Gastroesophageal sphincter (tissue), 4 donors: ENCODE results near the gene GOLGA6B. TPM values are rescaled to one million over a fixed set of nuclear protein-coding genes. Genes with fewer than 3 reads are reported as not detected.
"Not testable (repeated sequence)": the region's sequence is repeated elsewhere in the genome, so short reads cannot be mapped to it uniquely, and the experiment has no call there.

Experiments
- ATAC-seq: fragments of 150-250 bp; one replicate; pipeline ENCODE4 v1.9.1; 2016; ENCODE audit warnings: mild to moderate bottlenecking, moderate library complexity
- H3K27ac ChIP-seq, 4 donors: fragments of 200-600 bp; sonication (generic) in 3 of 4; 1 replicate in 3 of 4; 2 replicates in 1 of 4; pipeline ENCODE4 v1.5.1; 2016 to 2019
- H3K27me3 ChIP-seq: fragments of 200-600 bp; sonication (generic); one replicate; pipeline ENCODE4 v1.5.1; 2019
- H3K36me3 ChIP-seq, 2 donors: fragments of 200-600 bp; sonication (generic); one replicate each; pipeline ENCODE4 v1.5.1; 2019; ENCODE audit warnings: control low read depth in 1 of 2
- H3K4me1 ChIP-seq, 3 donors: fragments of 200-600 bp; sonication (generic); 1 replicate in 2 of 3; 2 replicates in 1 of 3; pipeline ENCODE4 v1.5.1; 2016 to 2019; ENCODE audit warnings: control low read depth in 2 of 3
- H3K4me3 ChIP-seq, 2 donors: fragments of 200-600 bp; sonication (generic); one replicate each; pipeline ENCODE4 v1.5.1; 2019; ENCODE audit warnings: mild to moderate bottlenecking in 1 of 2, moderate library complexity in 1 of 2
- H3K9me3 ChIP-seq, 3 donors: fragments of 200-600 bp; sonication (generic); one replicate each; pipeline ENCODE4 v1.5.1; 2017 to 2019; ENCODE audit warnings: control low read depth in 2 of 3
- EP300 ChIP-seq: sonication (generic); formaldehyde crosslinking; IDR thresholded peaks from one replicate; pipeline ENCODE4 v1.6.1; 2017; ENCODE audit warnings: antibody characterized with exemption, mild to moderate bottlenecking
- POLR2A ChIP-seq, 2 donors: fragments of 450-650 bp; IDR thresholded peaks; one replicate each; pipeline ENCODE4 v1.6.1; 2017; ENCODE audit warnings: antibody characterized with exemption in 2 of 2, mild to moderate bottlenecking in 2 of 2, moderate library complexity in 1 of 2
- POLR2AphosphoS5 ChIP-seq: sonication (generic); formaldehyde crosslinking; IDR thresholded peaks from one replicate; pipeline ENCODE4 v1.6.1; 2017; ENCODE audit warnings: antibody characterized with exemption
- WGBS, 2 donors: methylation state at CpG; one replicate each; pipeline ENCODE4 v1.1.5; 2018; ENCODE audit warnings: low coverage in 1 of 2; 5-methylcytosine and 5-hydroxymethylcytosine counted together
- total RNA-seq, 4 donors: library from RNA; depleted of rRNA; stranded (reverse); fragments of >200 nt; gene quantifications; one replicate each; pipeline ENCODE4 v1.1.0, GENCODE V29; 2016
- TF ChIP-seq, protein P1 (sequence below), 4 experiments: fragments of 200-600 bp in 2 of 4; fragments of 450-650 bp in 2 of 4; sonication (generic) in 1 of 4; IDR thresholded peaks; one replicate each; pipeline ENCODE4 v1.5.1; 2017 to 2019; ENCODE audit warnings: antibody characterized with exemption in 4 of 4, mild to moderate bottlenecking in 2 of 4, moderate library complexity in 2 of 4

Gene GOLGA6B, protein sequence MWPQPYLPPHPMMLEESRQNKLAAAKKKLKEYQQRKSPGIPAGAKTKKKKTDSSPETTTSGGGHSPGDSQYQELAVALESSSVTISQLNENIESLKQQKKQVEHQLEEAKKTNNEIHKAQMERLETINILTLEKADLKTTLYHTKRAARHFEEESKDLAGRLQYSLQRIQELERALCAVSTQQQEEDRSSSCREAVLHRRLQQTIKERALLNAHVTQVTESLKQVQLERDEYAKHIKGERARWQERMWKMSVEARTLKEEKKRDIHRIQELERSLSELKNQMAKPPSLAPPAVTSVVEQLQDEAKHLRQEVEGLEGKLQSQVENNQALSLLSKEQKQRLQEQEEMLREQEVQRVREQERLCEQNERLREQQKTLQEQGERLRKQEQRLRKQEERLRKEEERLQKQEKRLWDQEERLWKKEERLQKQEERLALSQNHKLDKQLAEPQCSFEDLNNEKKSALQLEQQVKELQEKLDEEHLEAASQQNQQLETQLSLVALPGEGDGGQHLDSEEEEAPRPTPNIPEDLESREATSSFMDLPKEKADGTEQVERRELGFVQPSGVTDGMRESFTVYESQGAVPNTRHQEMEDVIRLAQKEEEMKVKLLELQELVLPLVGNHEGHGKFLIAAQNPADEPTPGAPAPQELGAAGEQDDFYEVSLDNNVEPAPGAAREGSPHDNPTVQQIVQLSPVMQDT
- under 1 TPM in 1 of 4 donors, not detected in 3; 0.40 TPM for total RNA-seq

GRCh38 chr15:72654397-72654796 is at the start of gene GOLGA6B:
Gene GOLGA6B, plus strand, starts transcription at chr15:72654697. Its CDS starts 41 bp downstream, at chr15:72654738.
- no CpG with 5 or more reads among the region's 7 CpGs for WGBS, 2 donors
- not testable (repeated sequence) for ATAC-seq, H3K9me3 ChIP-seq, H3K4me1 ChIP-seq, H3K27me3 ChIP-seq, H3K36me3 ChIP-seq, H3K27ac ChIP-seq, H3K4me3 ChIP-seq

DNA sequence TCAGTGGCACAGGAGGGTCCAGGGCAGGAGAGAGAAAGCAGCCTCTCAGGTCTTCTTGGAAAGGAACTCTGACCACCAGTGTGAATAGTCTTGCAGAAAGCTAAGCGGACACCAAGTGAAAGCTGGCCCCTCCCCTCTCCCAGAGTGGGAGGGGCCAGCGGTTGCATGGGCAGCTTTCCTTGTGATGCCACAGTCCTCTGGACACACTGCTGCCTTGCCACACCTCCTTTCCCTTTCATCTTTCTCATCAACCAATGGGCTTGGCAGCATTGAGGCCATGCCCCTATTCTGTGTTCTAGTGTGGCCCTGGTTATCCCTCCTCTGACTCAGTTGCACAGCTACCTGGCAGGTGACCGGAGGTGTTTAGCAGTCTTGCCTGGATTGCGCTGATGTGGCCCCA is 49.7 kb upstream of the GOLGA6B start:
- Histone ChIP-seq H3K9me3 (no peaks in the 10 kb centered on the region), H3K27ac (no peak overlapping the region), H3K4me3 (no peak overlapping the region), H3K4me1 (no peaks in the 10 kb centered on the region), H3K36me3 (peaks cover 0 to 10% of the 10 kb centered on the region in 2 donors), H3K27me3 (no peaks in the 10 kb centered on the region)
- ATAC-seq, result no peak
- TF ChIP-seq POLR2A (IDR thresholded peaks at IDR 0.05) (no peak), POLR2AphosphoS5 (no peak), EP300 (no peak)
- TF ChIP-seq, protein P1, sequence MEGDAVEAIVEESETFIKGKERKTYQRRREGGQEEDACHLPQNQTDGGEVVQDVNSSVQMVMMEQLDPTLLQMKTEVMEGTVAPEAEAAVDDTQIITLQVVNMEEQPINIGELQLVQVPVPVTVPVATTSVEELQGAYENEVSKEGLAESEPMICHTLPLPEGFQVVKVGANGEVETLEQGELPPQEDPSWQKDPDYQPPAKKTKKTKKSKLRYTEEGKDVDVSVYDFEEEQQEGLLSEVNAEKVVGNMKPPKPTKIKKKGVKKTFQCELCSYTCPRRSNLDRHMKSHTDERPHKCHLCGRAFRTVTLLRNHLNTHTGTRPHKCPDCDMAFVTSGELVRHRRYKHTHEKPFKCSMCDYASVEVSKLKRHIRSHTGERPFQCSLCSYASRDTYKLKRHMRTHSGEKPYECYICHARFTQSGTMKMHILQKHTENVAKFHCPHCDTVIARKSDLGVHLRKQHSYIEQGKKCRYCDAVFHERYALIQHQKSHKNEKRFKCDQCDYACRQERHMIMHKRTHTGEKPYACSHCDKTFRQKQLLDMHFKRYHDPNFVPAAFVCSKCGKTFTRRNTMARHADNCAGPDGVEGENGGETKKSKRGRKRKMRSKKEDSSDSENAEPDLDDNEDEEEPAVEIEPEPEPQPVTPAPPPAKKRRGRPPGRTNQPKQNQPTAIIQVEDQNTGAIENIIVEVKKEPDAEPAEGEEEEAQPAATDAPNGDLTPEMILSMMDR (IDR thresholded peaks at IDR 0.05), result no peak
- 83% methylated on average over 2 of the region's 4 CpGs; no CpG with 5 or more reads in 1 of the 2 donors for WGBS, 2 donors

DNA sequence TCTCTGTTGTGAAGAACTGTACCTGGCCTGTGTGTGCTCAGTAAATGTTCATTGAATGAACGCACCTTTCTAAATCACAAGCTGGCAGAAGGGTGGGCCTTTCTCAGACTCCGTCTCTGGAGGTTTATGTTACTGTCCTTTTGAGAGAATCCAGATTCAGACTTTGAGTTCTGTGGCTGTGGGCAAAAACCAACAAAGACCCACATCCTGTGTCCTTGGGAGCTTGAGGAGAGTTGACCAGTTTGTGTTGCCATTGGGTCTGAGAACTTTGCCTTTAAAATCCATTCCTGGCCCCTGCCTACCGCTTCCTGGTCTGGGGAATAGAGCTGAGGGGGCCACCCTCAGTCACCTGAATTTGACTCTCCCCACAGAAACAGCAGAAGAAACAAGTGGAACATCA is 46.4 kb upstream of the GOLGA6B start:
- not testable (repeated sequence) for H3K4me1 ChIP-seq, H3K27ac ChIP-seq, H3K9me3 ChIP-seq, H3K36me3 ChIP-seq, H3K4me3 ChIP-seq, ATAC-seq, H3K27me3 ChIP-seq
- WGBS, 2 donors, result no CpG with 5 or more reads among the region's 3 CpGs

GRCh38 chr15:72609862-72610261 is 44.6 kb upstream of the GOLGA6B start:
- H3K4me1 ChIP-seq, result no peaks in the 10 kb centered on the region
- H3K4me3 ChIP-seq, result no peak overlapping the region
- 85 to 86% methylated on average over 2 to 6 of the region's 8 CpGs for WGBS, 2 donors
- peaks cover 0 to 10% of the 10 kb centered on the region in 2 donors for H3K36me3 ChIP-seq
- no peaks in the 10 kb centered on the region for H3K9me3 ChIP-seq
- no peak overlapping the region for H3K27ac ChIP-seq
- ATAC-seq, result no peak
- no peak for TF ChIP-seq POLR2A (IDR thresholded peaks at IDR 0.05)
- no peaks in the 10 kb centered on the region for H3K27me3 ChIP-seq

DNA sequence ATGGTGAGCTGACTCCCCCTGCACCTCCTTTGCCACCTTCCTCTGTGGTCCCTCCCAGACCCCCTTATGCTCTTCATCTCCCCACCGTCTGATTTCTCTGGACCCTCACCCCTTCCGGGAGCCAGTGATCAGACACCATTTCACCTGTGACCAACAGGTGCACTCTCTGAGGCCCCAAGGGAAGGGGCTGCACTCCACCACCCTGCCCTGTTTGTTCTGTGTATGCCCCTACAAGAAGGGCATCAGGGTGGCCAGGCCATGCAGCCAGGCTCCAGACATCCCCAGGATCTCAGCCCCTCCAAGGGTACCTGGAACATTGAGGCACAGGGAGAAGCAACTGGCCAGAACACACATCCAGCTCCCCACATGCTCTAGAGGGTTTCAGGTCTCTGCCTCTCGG is 42.2 kb upstream of the GOLGA6B start:
- H3K27me3 ChIP-seq, ATAC-seq, H3K4me3 ChIP-seq, H3K4me1 ChIP-seq, H3K36me3 ChIP-seq, H3K9me3 ChIP-seq, H3K27ac ChIP-seq: not testable (repeated sequence)
- WGBS, 2 donors, result 100% methylated on average over 1 of the region's 3 CpGs; no CpG with 5 or more reads in 1 of the 2 donors

GRCh38 chr15:72614810-72615532 is 39.5 kb upstream of the GOLGA6B start:
- H3K36me3 ChIP-seq, result no peaks in the 10 kb centered on the region
- H3K9me3 ChIP-seq, result no peaks in the 10 kb centered on the region
- ATAC-seq, result no peak
- H3K27me3 ChIP-seq, result no peaks in the 10 kb centered on the region
- TF ChIP-seq EP300 (no peak), POLR2AphosphoS5 (no peak)
- H3K4me3 ChIP-seq, result no peak overlapping the region
- H3K27ac ChIP-seq, result no peak overlapping the region
- WGBS, 2 donors, result 71 to 83% methylated on average over 2 of the region's 3 CpGs
- no peaks in the 10 kb centered on the region for H3K4me1 ChIP-seq

DNA sequence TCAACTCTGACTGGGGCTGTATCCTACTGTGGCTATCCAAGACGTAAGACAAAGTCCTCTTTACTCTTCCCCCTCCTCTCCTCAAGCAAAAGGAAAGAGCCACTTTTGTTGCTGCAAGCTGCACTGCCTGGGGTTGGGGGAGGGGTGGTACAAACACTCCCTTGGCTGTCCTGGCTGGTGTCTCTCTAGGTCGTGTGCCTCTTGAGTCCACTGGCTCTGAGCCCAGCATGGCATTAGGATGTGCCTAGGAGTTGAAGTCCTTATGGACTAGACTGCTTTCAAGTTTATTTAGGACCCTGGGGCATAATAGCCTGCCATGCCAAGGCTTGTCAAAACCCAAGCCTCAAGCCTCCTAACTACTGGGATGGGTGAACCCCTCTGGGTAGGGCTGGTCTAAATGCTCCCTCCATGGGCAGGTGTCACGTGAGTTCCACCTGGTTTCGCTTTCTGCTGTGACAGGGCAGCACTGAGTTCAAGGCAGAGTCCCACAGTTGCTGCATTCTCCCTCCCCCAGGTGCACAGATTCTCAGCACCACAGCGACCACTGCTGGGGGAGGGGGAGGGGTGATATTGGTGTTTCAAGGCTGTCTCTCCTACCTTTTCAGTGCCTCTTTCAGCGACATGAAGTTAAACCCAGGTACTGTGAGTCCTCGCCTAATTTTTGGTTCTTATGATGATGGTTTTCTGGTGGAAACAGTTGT is 38.8 kb upstream of the GOLGA6B start:
- not testable (repeated sequence) for ATAC-seq, H3K4me3 ChIP-seq, H3K27me3 ChIP-seq, H3K4me1 ChIP-seq, H3K27ac ChIP-seq, H3K36me3 ChIP-seq, H3K9me3 ChIP-seq
- 44 to 75% methylated on average over 2 of the region's 7 CpGs for WGBS, 2 donors
